WI38 (cell line): ENCODE results near the gene CDH11.

Source experiments
- H3K4me3 ChIP-seq: 2 replicates; pipeline ENCODE4 v1.5.1; 2011; ENCODE audit warnings: low read depth, mild to moderate bottlenecking, control low read depth, low read length
- CTCF ChIP-seq: IDR thresholded peaks from 2 replicates; pipeline ENCODE4 v1.5.1; 2012; ENCODE audit warnings: low read depth, mild to moderate bottlenecking, control low read depth, low read length

The CDH11 gene

DNA sequence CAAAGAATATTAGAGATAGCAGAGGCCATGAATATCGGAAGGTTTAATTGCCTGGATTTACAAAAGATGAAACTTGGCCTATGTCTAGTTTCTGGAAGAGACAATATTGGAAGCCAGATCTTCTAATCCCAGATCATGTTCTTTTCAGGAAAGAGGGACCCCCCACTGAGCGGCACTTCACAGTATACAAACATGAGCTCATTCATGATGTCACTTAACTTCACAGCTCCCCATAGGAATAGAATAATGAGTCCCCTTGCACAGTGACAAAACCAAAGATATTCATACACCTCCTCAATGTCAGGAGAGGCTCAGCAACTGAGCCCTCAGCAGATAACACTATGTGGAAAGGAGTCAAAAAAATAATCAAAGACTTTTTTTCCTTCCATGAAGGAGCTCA, 147.5 kb downstream of the CDH11 start:
- TF ChIP-seq CTCF = no peak
- H3K4me3 ChIP-seq = no peak overlapping the region

DNA sequence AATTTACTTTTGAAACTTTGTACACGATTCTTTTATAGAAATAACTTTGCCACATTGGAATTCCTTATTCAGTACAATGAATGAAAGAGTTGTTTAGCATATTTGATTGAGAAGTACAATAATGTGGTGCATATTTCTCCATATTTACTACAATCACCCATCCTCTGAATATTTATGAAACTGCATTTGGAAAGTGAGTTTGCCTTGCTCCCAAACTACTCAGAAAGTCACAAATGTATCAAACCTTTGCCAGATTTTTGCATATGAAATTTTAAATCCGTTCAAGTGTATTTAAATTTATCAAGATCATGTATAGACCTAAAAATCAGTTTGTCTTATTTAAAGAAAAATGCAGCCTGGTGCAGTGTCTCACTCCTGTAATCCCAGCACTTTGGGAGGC, 148.7 kb downstream of the CDH11 start:
- no peak for TF ChIP-seq CTCF
- H3K4me3 ChIP-seq = no peak overlapping the region

DNA sequence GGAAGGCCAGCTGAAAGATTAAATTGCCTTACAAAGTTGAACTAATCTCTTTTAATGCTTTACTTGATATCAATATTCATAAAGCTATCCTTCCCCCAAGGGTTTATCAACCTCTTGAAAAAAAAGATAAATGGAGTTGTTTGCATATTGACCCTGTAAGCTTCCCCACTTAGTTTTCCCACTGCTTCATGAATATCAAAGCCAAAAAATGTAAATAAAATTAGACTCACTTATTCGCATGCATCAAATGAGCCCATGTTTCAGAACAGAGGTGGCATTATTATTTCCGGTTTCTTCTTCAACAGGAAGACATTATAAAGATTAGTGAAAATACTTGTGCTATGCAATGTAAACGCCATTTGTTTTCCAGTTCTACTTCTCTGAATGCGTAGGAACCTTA, 150.7 kb downstream of the CDH11 start:
- TF ChIP-seq CTCF = no peak
- no peak overlapping the region for H3K4me3 ChIP-seq

DNA sequence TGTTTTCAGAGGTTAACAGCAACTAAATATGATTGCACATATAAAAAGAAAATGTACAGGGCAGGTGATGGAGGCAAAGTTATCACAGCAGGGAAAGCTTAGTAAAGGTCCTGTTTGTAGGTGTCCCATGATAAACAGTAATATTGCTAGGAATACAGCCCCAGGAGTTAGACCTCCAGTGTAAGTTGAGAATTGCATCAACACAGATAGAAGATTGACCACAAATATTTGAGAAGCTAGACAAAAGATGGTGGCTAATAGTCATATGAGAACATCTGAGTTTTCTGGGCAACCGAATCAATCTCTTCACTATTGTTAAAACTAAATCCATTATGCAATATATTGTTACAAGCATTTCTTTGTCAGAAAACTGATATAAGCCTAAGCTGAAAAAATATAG, 152.6 kb downstream of the CDH11 start:
- TF ChIP-seq CTCF = no peak
- no peak overlapping the region for H3K4me3 ChIP-seq

- TF ChIP-seq CTCF = no peak
- no peak overlapping the region for H3K4me3 ChIP-seq
These were observed 153.3 kb downstream of the CDH11 start for GRCh38 chr16:64968539-64968938.

- no peak for TF ChIP-seq CTCF
- no peak overlapping the region for H3K4me3 ChIP-seq
These were observed 157.7 kb downstream of the CDH11 start for GRCh38 chr16:64964126-64964540.

- TF ChIP-seq CTCF = no peak
- no peak overlapping the region for H3K4me3 ChIP-seq
These were observed 159.1 kb downstream of the CDH11 start for GRCh38 chr16:64962786-64963185.
